SK-N-SH (cell line): ENCODE results near the gene NCOA5. TPM values are rescaled to one million over a fixed set of nuclear protein-coding genes. Genes with fewer than 3 reads are reported as not detected.

ENCODE experiments used
- CTCF ChIA-PET: fragments of 300-600, 350-600 bp; formaldehyde crosslinking; extraction: SDS; loops from one replicate; lab custom pipeline; 2021; lab: Yijun Ruan, JAX
- POLR2A ChIA-PET: fragments of 350-600 bp; sonication (Branson Sonifier 250); formaldehyde crosslinking; extraction: SDS; loops from one replicate; lab custom pipeline; 2020; ENCODE audit warnings: antibody characterized with exemption, inconsistent platforms; lab: Yijun Ruan, JAX
- DNase-seq: peaks from one replicate; pipeline ENCODE4 v3.0.0; 2012
- H2AFZ ChIP-seq: fragments of 200-600 bp; sonication (generic); 2 replicates; pipeline ENCODE4 v1.8.1; 2016; ENCODE audit warnings: antibody characterized with exemption, mild to moderate bottlenecking, low read depth
- H3F3A ChIP-seq: fragments of 200-600 bp; sonication (generic); replicated peaks from 2 replicates; pipeline ENCODE3; 2016; ENCODE audit warnings: antibody characterized with exemption, mild to moderate bottlenecking; ENCODE audit not compliant: insufficient read depth
- H3K27ac ChIP-seq, 2 experiments: fragments of 200-500 bp in 1 of 2; fragments of 200-600 bp in 1 of 2; sonication (Bioruptor generic) in 1 of 2; sonication (generic), shearing (Covaris generic) in 1 of 2; 2 replicates each; pipeline versions ENCODE4 v1.5.1 to v1.6.1; 2014 to 2016; ENCODE audit warnings: low read depth in 2 of 2, inconsistent platforms in 1 of 2, low read length in 1 of 2, mild to moderate bottlenecking in 1 of 2, mixed read lengths in 1 of 2
- H3K27me3 ChIP-seq: fragments of 200-600 bp; sonication (generic), shearing (Covaris generic); 2 replicates; pipeline ENCODE4 v1.6.1; 2016; ENCODE audit warnings: mixed run types; ENCODE audit not compliant: insufficient read depth
- H3K36me3 ChIP-seq, 2 experiments: fragments of 200-500 bp in 1 of 2; fragments of 200-600 bp in 1 of 2; sonication (Bioruptor generic) in 1 of 2; sonication (generic) in 1 of 2; replicated peaks in 1 of 2; 2 replicates each; pipeline versions ENCODE3 to v1.5.1; 2014 to 2016; ENCODE audit warnings: low read length in 1 of 2, mild to moderate bottlenecking in 1 of 2; ENCODE audit not compliant: insufficient read depth in 2 of 2, control insufficient read depth in 1 of 2
- H3K4me1 ChIP-seq, 2 experiments: fragments of 200-500 bp in 1 of 2; fragments of 200-600 bp in 1 of 2; sonication (Bioruptor generic) in 1 of 2; sonication (generic), shearing (Covaris generic) in 1 of 2; 2 replicates each; pipeline versions ENCODE4 v1.5.1 to v1.6.1; 2014 to 2016; ENCODE audit warnings: low read depth in 1 of 2, low read length in 1 of 2, mixed run types in 1 of 2; ENCODE audit not compliant: insufficient read depth in 2 of 2, control insufficient read depth in 1 of 2
- H3K4me2 ChIP-seq: fragments of 200-600 bp; sonication (generic), shearing (Covaris generic); 2 replicates; pipeline ENCODE4 v1.6.1; 2017; ENCODE audit warnings: mixed run types
- H3K4me3 ChIP-seq, 2 experiments: fragments of 200-500 bp in 1 of 2; fragments of 200-600 bp in 1 of 2; sonication (Bioruptor generic) in 1 of 2; sonication (generic), shearing (Covaris generic) in 1 of 2; 2 replicates each; pipeline versions ENCODE4 v1.5.1 to v1.8.1; 2014 to 2016; ENCODE audit warnings: low read depth in 2 of 2, inconsistent platforms in 1 of 2, low read length in 1 of 2, mild to moderate bottlenecking in 1 of 2, mixed read lengths in 1 of 2, moderate library complexity in 1 of 2
- H3K79me2 ChIP-seq: fragments of 200-600 bp; sonication (generic); 2 replicates; pipeline ENCODE4 v1.8.1; 2017; ENCODE audit warnings: mild to moderate bottlenecking; ENCODE audit not compliant: insufficient read depth
- H3K9ac ChIP-seq: fragments of 200-600 bp; sonication (generic); 2 replicates; pipeline ENCODE4 v1.6.1; 2017; ENCODE audit warnings: mixed run types
- H3K9me2 ChIP-seq: fragments of 200-600 bp; sonication (generic); 2 replicates; pipeline ENCODE4 v1.6.1; 2017; ENCODE audit warnings: mixed run types
- H3K9me3 ChIP-seq: fragments of 200-600 bp; sonication (generic); 2 replicates; pipeline ENCODE4 v1.6.1; 2017; ENCODE audit warnings: mixed run types, mild to moderate bottlenecking, moderate library complexity
- H4K20me1 ChIP-seq: fragments of 200-600 bp; sonication (generic); 2 replicates; pipeline ENCODE4 v1.6.1; 2017; ENCODE audit warnings: mild to moderate bottlenecking, mixed run types; ENCODE audit not compliant: insufficient read depth
- CHD2 ChIP-seq: fragments of 150-350 bp; IDR thresholded peaks from 2 replicates; pipeline ENCODE4 v1.6.1; 2018; ENCODE audit warnings: low read length; ENCODE audit not compliant: partially characterized antibody
- ELF1 ChIP-seq: IDR thresholded peaks from 2 replicates; pipeline ENCODE4 v1.4.0; 2012
- EP300 ChIP-seq, 2 experiments: IDR thresholded peaks; 2 replicates each; pipeline versions ENCODE4 v1.4.0 to v1.6.1; 2012; ENCODE audit warnings: borderline replicate concordance in 1 of 2, low read depth in 1 of 2, low read length in 1 of 2
- GATA2 ChIP-seq: sonication (generic); formaldehyde crosslinking; IDR thresholded peaks from 2 replicates; pipeline ENCODE4 v1.5.0; 2020; ENCODE audit warnings: mild to moderate bottlenecking, missing genetic modification reagents
- IRF3 ChIP-seq: fragments of 150-350 bp; IDR thresholded peaks from 2 replicates; pipeline ENCODE4 v1.6.1; 2016; ENCODE audit warnings: mild to moderate bottlenecking, low read depth, low read length
- JUND ChIP-seq: IDR thresholded peaks from 2 replicates; pipeline ENCODE4 v1.4.0; 2012
- MXI1 ChIP-seq: IDR thresholded peaks from 2 replicates; pipeline ENCODE4 v1.6.1; 2012; ENCODE audit warnings: mild to moderate bottlenecking, low read depth, low read length, improper control_type of control experiment
- RAD21 ChIP-seq: IDR thresholded peaks from 2 replicates; pipeline ENCODE4 v1.6.1; 2012; ENCODE audit warnings: mild to moderate bottlenecking, low read length
- REST ChIP-seq: IDR thresholded peaks from 2 replicates; pipeline ENCODE4 v1.6.1; 2012; ENCODE audit warnings: mild to moderate bottlenecking, low read depth, low read length, moderate library complexity
- TAF1 ChIP-seq: IDR thresholded peaks from 2 replicates; pipeline ENCODE4 v1.6.1; 2012; ENCODE audit warnings: low read depth, mild to moderate bottlenecking, low read length, moderate library complexity, borderline replicate concordance
- YY1 ChIP-seq: IDR thresholded peaks from 2 replicates; pipeline ENCODE4 v1.4.0; 2012; ENCODE audit warnings: low read depth, mild to moderate bottlenecking
- ZBTB33 ChIP-seq: IDR thresholded peaks from 2 replicates; pipeline ENCODE4 v1.4.0; 2012; ENCODE audit warnings: low read depth, borderline replicate concordance
- WGBS: methylation state at CpG from one replicate; pipeline ENCODE4 v1.1.6; 2017; ENCODE audit warnings: low lambda C conversion rate; 5-methylcytosine and 5-hydroxymethylcytosine counted together
- polyA plus RNA-seq, 3 experiments: library from polyadenylated mRNA; depleted of rRNA; stranded (reverse); fragments of >200 nt; gene quantifications; 2 replicates each; pipeline ENCODE4 v1.2.3, GENCODE V29; 2012

NCOA5 gene
- polyA plus RNA-seq, 1 of the 3 experiments (the other 2 are of a cell fraction), result 20.4 TPM

- ChIA-PET CTCF (interaction anchor here (1.3 kb wide), 1 partner anchor 21 kb away, joined by 6 read pairs; no protein-coding TSS in a partner anchor), POLR2A (no interaction called here)
- Histone ChIP-seq H3K79me2 (no peaks in the 10 kb centered on the region), H3K27ac (no peak overlapping the region), H3K4me1 (no peaks in the 10 kb centered on the region), H3K4me2 (no peak overlapping the region)
- TF ChIP-seq ZBTB33 (no peak), TAF1 (no peak), REST (no peak), JUND (no peak), ELF1 (no peak), IRF3 (no peak), MXI1 (no peak), GATA2 (CRISPR knock-in tag) (no peak), RAD21 (no peak), CHD2 (no peak), EP300 (IDR thresholded peaks at IDR 0.05; ENCODE audit: borderline replicate concordance in 1 of 2, low read depth in 1 of 2, low read length in 1 of 2) (no peak), YY1 (no peak)
- TF ChIP-seq, all 33 proteins: peak for 0
- H3K9ac ChIP-seq, result no peak overlapping the region
- H3K27me3 ChIP-seq, result peaks cover 11% of the 10 kb centered on the region
- WGBS, result 40% methylated on average over 6 of the region's 6 CpGs
- no peaks in the 10 kb centered on the region for H3F3A ChIP-seq
- H3K9me3 ChIP-seq, result no peaks in the 10 kb centered on the region
- no peak for DNase-seq
- no peaks in the 10 kb centered on the region for H3K9me2 ChIP-seq
- no peak overlapping the region for H3K4me3 ChIP-seq
- H3K36me3 ChIP-seq, result no peaks in the 10 kb centered on the region
- H4K20me1 ChIP-seq, result no peaks in the 10 kb centered on the region
- H2AFZ ChIP-seq, result no peak overlapping the region
Measured at GRCh38 chr20:46107061-46107460, 17.3 kb upstream of the NCOA5 start.
